HG02885 (cell line): ENCODE measurements around the gene GGTA1.

Experiments used
- ATAC-seq: cut with Tn5 transposase; IDR thresholded peaks from one replicate; pipeline ENCODE4 v1.9.1; 2021; ENCODE audit warnings: mild to moderate bottlenecking; ENCODE audit not compliant: unreplicated experiment, poor library complexity

The GGTA1 gene

DNA sequence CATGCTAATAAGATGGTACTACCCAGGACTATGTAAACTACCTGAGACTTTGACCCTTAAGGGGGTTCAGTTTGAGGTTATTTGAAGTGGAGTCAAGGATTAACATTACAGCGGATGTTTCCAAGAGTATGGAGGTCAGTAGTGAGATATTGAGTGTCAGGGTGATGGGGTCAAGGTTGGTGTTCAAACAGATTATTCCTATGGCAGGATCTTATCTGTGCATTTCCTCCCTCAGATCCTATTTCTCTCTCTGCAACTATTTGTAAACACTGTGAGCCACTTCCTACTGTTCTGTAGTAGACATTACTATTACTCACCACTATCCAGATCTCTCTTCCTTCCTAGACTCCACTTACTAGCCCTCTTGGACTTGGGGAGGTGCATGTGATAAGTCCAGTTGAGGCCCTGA lies 75.6 kb downstream of the GGTA1 start:
- ATAC-seq, result no peak

DNA sequence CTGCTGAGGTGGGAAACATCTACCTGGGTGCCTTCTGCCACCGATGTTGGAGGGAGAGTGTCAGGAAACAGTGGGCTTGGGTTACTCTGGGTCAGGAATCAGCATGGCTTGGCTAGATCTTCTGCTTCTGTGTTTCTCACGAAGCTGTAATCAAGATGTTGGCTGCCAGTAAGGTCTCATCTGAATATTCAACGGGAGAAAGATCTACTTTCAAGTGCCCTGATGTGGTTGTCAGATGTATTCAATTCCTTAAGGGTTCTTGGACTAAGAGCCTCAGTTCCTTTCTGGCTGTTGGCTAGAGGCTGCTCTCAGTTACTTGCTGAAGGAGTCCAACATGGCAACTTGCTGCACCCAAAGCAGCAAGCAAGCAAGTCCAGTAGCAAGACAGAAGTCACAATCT lies 87.7 kb downstream of the GGTA1 start:
- ATAC-seq, result no peak

DNA sequence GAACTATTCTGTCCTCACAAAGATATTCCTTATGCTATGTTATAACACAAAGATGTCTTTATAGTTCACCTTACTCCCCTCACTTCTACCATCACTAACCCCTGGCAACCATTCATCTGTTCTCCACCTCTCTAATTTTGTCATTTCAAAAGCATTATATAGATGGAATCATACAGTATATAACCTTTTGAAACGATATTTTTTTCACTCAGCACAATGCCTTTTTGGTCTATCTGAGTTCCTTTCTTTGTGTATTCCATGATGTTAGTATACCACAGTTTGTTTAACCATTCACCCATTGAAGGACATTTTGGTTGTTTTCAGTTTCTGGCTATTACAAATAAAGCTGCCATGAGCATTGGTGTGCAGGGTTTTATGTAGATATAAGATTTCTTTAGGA lies 93.7 kb downstream of the GGTA1 start:
- ATAC-seq, result no peak
